Parathyroid adenoma (tissue), 2 donors: ENCODE data around the gene RAPSN.
A peak's percentile ranks its signal among the peaks of the same experiment; 100 is the strongest.

Experiments used
- H2AFZ ChIP-seq: fragments of 300-600 bp; sonication (generic); one replicate; pipeline ENCODE4 v1.7.0; 2017; ENCODE audit warnings: antibody characterized with exemption, mild to moderate bottlenecking
- H3K27ac ChIP-seq: fragments of 300-600 bp; sonication (generic); one replicate; pipeline ENCODE4 v1.7.0; 2017
- H3K27me3 ChIP-seq: fragments of 300-600 bp; sonication (generic); one replicate; pipeline ENCODE4 v1.7.0; 2017; ENCODE audit warnings: low read length; ENCODE audit not compliant: control insufficient read depth, insufficient read depth
- H3K36me3 ChIP-seq: fragments of 300-600 bp; sonication (generic); one replicate; pipeline ENCODE4 v1.7.0; 2017; ENCODE audit warnings: low read length; ENCODE audit not compliant: control insufficient read depth, insufficient read depth
- H3K4me1 ChIP-seq: fragments of 300-600 bp; sonication (generic); one replicate; pipeline ENCODE4 v1.7.0; 2017; ENCODE audit warnings: control low read depth
- H3K4me2 ChIP-seq: fragments of 300-600 bp; sonication (generic); one replicate; pipeline ENCODE4 v1.7.0; 2017; ENCODE audit warnings: low read length
- H3K4me3 ChIP-seq: fragments of 300-600 bp; sonication (generic); one replicate; pipeline ENCODE4 v1.7.0; 2017; ENCODE audit warnings: low read depth, low read length
- H3K79me2 ChIP-seq: fragments of 300-600 bp; sonication (generic); one replicate; pipeline ENCODE4 v1.7.0; 2017; ENCODE audit warnings: control low read depth
- H3K9ac ChIP-seq: fragments of 300-600 bp; sonication (generic); one replicate; pipeline ENCODE4 v1.7.0; 2017; ENCODE audit warnings: mild to moderate bottlenecking
- H3K9me3 ChIP-seq: fragments of 300-600 bp; sonication (generic); one replicate; pipeline ENCODE4 v1.7.0; 2017; ENCODE audit warnings: low read length; ENCODE audit not compliant: control insufficient read depth
- CTCF ChIP-seq: fragments of 300-600 bp; sonication (generic); IDR thresholded peaks from one replicate; pipeline ENCODE4 v1.7.0; 2017; ENCODE audit warnings: antibody characterized with exemption, mild to moderate bottlenecking
- donor health status: primary hyperparathyroidism.

The RAPSN gene

GRCh38 chr11:47426062-47426956, 22.6 kb downstream of the RAPSN start, which contains the start of gene PSMC3:
TSS of gene PSMC3 (minus strand) at chr11:47426439. CDS start at chr11:47426279, 160 bp downstream.
- no peaks in the 10 kb centered on the region for H3K36me3 ChIP-seq
- peak within 1 kb of the TSS; percentile 58 for H3K9ac ChIP-seq
- H3K4me1 ChIP-seq: peaks cover 6% of the 10 kb centered on the region
- no peaks in the 10 kb centered on the region for H3K27me3 ChIP-seq
- peak within 1 kb of the TSS; percentile 89 for H3K4me2 ChIP-seq
- H3K4me3 ChIP-seq: peak within 1 kb of the TSS; percentile 82
- H2AFZ ChIP-seq: peak within 1 kb of the TSS; percentile 85
- TF ChIP-seq CTCF: no peak
- H3K79me2 ChIP-seq: peaks cover 2% of the 10 kb centered on the region
- H3K9me3 ChIP-seq: no peaks in the 10 kb centered on the region
- H3K27ac ChIP-seq: peak within 1 kb of the TSS; percentile 89

GRCh38 chr11:47425611-47426010, 23.3 kb downstream of the RAPSN start:
- H3K4me2 ChIP-seq: peak overlapping the region; percentile 81
- peak overlapping the region; percentile 58 for H3K9ac ChIP-seq
- H2AFZ ChIP-seq: peak overlapping the region; percentile 85
- no peaks in the 10 kb centered on the region for H3K36me3 ChIP-seq
- peak overlapping the region; percentile 82 for H3K4me3 ChIP-seq
- TF ChIP-seq CTCF: no peak
- H3K27me3 ChIP-seq: no peaks in the 10 kb centered on the region
- peaks cover 2% of the 10 kb centered on the region for H3K79me2 ChIP-seq
- H3K4me1 ChIP-seq: peaks cover 6% of the 10 kb centered on the region
- no peaks in the 10 kb centered on the region for H3K9me3 ChIP-seq
- peak overlapping the region; percentile 89 for H3K27ac ChIP-seq

GRCh38 chr11:47418454-47419259, 30.3 kb downstream of the RAPSN start:
- no peaks in the 10 kb centered on the region for H3K4me1 ChIP-seq
- H3K9me3 ChIP-seq: no peaks in the 10 kb centered on the region
- no peak overlapping the region for H2AFZ ChIP-seq
- no peak overlapping the region for H3K4me3 ChIP-seq
- H3K27ac ChIP-seq: no peak overlapping the region
- no peak for TF ChIP-seq CTCF
- no peak overlapping the region for H3K4me2 ChIP-seq
- H3K79me2 ChIP-seq: no peaks in the 10 kb centered on the region
- H3K9ac ChIP-seq: no peak overlapping the region
- H3K27me3 ChIP-seq: no peaks in the 10 kb centered on the region
- H3K36me3 ChIP-seq: no peaks in the 10 kb centered on the region

GRCh38 chr11:47417712-47418111, 31.2 kb downstream of the RAPSN start:
- no peak for TF ChIP-seq CTCF
- Histone ChIP-seq H3K79me2 (no peaks in the 10 kb centered on the region), H3K4me1 (no peaks in the 10 kb centered on the region), H3K27me3 (no peaks in the 10 kb centered on the region), H3K9ac (no peak overlapping the region), H3K36me3 (no peaks in the 10 kb centered on the region), H3K4me2 (no peak overlapping the region), H3K4me3 (no peak overlapping the region), H3K9me3 (no peaks in the 10 kb centered on the region), H2AFZ (no peak overlapping the region), H3K27ac (no peak overlapping the region)
